Spinal cord (tissue), 10 donors: ENCODE data around the gene GALNT12. TPM values are rescaled to one million over a fixed set of nuclear protein-coding genes. Genes with fewer than 3 reads are reported as not detected.

Experiments used
- DNase-seq, 6 donors: peaks; one replicate each; pipeline versions ENCODE4 v3.0.0 to v3.0.0-alpha.2; 2013 to 2015; ENCODE audit warnings: low spot score in 6 of 6, low read depth in 4 of 6
- H3K27ac ChIP-seq: one replicate; pipeline ENCODE4 v1.5.1; 2013; ENCODE audit warnings: low read depth, low read length, control low read depth
- H3K27me3 ChIP-seq: one replicate; pipeline ENCODE4 v1.6.1; 2013; ENCODE audit warnings: low read length; ENCODE audit not compliant: control insufficient read depth, insufficient read depth
- H3K36me3 ChIP-seq: one replicate; pipeline ENCODE4 v1.6.1; 2013; ENCODE audit warnings: low read length; ENCODE audit not compliant: control insufficient read depth, insufficient read depth
- H3K4me1 ChIP-seq: one replicate; pipeline ENCODE4 v1.6.1; 2013; ENCODE audit warnings: low read length; ENCODE audit not compliant: control insufficient read depth, insufficient read depth
- H3K4me3 ChIP-seq: one replicate; pipeline ENCODE4 v1.5.1; 2013; ENCODE audit warnings: low read depth, low read length, control low read depth
- H3K9me3 ChIP-seq: one replicate; pipeline ENCODE4 v1.6.1; 2013; ENCODE audit warnings: low read length; ENCODE audit not compliant: control insufficient read depth, insufficient read depth
- WGBS: methylation state at CpG from one replicate; pipeline ENCODE4 v1.1.5; 2013; ENCODE audit warnings: missing lambda C conversion rate; ENCODE audit not compliant: insufficient coverage; 5-methylcytosine and 5-hydroxymethylcytosine counted together
- polyA plus RNA-seq, 2 donors: library from polyadenylated mRNA; unstranded; fragments of 120-200 nt; gene quantifications; one replicate each; pipeline ENCODE4 v1.2.1, GENCODE V29; 2013; ENCODE audit not compliant: insufficient read length in 2 of 2
- total RNA-seq, 2 donors: library from RNA; depleted of rRNA in 1 of 2; stranded (reverse); fragments of 120-200 nt in 1 of 2; fragments of >200 nt in 1 of 2; gene quantifications; one replicate each; pipeline versions ENCODE4 v1.2.3 to v1.2.4, GENCODE V29; 2013 to 2014
- donor health status: healthy.

Gene GALNT12
- total and polyA plus RNA-seq, 4 donors, result 2.6 to 7.6 (median 5.6) TPM

DNA sequence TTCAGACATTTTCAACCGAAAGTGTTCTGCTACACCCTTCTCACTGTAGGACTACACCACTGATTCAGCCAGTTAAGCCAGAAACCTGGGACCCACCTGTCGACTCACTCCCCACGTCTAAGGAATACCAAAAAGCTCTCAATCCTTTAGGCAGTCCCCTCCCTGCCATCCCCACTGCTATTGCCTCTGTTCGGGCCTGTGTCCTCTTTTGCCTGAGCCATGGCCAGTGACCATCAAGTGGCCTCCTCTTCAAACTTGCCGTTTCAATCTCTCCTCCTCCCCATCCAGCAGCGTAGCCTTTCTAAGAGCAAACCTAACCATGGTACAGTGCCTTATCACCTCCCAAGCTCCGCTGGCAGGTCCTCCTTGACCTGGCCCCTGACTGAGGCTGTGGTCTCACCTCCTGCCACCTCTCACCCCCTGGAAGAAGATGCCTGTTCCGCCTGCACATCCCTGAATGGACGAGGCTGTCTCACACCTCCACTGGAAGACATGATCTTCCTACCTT lies 64.1 kb downstream of the GALNT12 start:
- H3K4me3 ChIP-seq, result no peak overlapping the region
- H3K4me1 ChIP-seq, result peaks cover 11% of the 10 kb centered on the region
- H3K9me3 ChIP-seq, result no peaks in the 10 kb centered on the region
- no peaks in the 10 kb centered on the region for H3K36me3 ChIP-seq
- H3K27me3 ChIP-seq, result no peaks in the 10 kb centered on the region
- H3K27ac ChIP-seq, result no peak overlapping the region
- no peak for DNase-seq
- WGBS, result 76% methylated on average over 9 of the region's 9 CpGs

DNA sequence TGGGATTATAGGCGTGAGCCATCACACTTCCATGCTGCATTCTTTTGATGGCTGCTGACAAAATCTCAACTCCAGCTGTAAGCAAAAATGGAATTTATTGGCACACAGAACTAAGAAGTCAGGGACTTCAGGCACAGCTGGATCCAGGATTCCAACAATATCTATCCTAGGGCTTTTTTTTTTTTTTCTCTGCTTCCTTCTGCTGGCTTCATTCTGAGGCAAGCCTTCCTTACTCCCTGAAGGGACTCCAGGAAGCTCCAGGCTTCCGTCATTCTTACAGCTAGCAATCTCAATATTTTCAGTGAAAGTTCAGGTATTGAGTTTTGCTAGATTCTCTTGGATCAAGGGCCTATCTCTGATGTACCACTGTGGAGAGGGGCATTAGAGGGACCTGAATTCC lies 66.1 kb downstream of the GALNT12 start:
- Histone ChIP-seq H3K4me1 (peaks cover 6% of the 10 kb centered on the region), H3K9me3 (no peaks in the 10 kb centered on the region), H3K36me3 (no peaks in the 10 kb centered on the region), H3K4me3 (no peak overlapping the region), H3K27me3 (no peaks in the 10 kb centered on the region), H3K27ac (no peak overlapping the region)
- WGBS, result 94% methylated on average over 1 of the region's 2 CpGs
- no peak for DNase-seq

DNA sequence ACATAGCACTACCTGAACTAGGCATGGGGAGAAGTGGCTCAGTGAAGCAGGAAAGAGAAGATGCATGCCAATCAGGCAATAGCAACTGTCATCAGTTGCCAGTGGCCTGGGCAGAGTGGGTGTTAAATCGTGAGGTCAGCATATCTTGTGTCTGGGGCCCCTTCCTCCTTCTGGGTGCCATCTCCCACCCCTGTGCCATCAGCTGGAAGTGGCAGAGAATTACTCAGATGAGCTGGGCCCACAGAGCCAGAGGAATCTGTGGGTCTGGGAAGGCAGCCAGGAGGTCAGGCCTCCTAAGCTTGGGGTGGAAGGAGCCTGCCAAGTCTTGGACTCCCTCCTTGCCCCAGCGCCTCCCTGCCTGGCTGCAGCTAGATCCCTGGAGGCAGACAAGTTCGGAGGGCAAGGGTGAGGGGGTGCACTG lies 66.5 kb downstream of the GALNT12 start:
- peaks cover 6% of the 10 kb centered on the region for H3K4me1 ChIP-seq
- DNase-seq, result peak in 1 of 6 donors; percentile 54
- H3K27me3 ChIP-seq, result no peaks in the 10 kb centered on the region
- no peaks in the 10 kb centered on the region for H3K9me3 ChIP-seq
- no peak overlapping the region for H3K27ac ChIP-seq
- 88% methylated on average over 1 of the region's 3 CpGs for WGBS
- no peak overlapping the region for H3K4me3 ChIP-seq
- no peaks in the 10 kb centered on the region for H3K36me3 ChIP-seq

DNA sequence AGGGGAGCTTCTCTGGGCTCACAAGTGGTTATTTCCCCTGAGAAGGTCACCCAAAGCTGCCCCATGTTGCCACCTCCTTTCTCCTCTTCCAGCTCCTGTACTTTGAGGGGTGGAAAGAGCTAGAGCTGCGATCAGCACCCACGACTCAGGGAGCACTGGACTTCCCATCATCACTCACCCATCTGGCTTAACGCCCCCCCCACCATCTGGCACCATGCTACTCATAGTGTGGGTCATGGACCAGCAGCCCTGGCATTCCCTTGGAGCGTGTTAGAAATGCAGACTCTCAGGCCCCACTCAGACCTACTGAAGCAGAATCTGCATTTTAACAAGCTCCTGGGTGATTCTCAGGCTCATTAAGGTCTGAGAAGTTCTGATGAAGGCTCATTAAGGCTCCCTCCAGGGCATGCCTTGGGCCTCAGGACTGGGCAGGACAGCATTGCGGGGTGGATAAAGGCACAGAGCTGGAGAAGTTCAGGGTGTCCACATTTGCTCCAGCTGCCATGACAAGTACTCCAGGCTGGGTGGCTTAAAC lies 67.3 kb downstream of the GALNT12 start:
- Histone ChIP-seq H3K9me3 (no peaks in the 10 kb centered on the region), H3K4me3 (no peak overlapping the region), H3K27me3 (no peaks in the 10 kb centered on the region), H3K36me3 (no peaks in the 10 kb centered on the region), H3K4me1 (peaks cover 11% of the 10 kb centered on the region), H3K27ac (no peak overlapping the region)
- DNase-seq, result no peak
- whole genome bisulfite sequencing, result 67% methylated on average over 4 of the region's 5 CpGs

DNA sequence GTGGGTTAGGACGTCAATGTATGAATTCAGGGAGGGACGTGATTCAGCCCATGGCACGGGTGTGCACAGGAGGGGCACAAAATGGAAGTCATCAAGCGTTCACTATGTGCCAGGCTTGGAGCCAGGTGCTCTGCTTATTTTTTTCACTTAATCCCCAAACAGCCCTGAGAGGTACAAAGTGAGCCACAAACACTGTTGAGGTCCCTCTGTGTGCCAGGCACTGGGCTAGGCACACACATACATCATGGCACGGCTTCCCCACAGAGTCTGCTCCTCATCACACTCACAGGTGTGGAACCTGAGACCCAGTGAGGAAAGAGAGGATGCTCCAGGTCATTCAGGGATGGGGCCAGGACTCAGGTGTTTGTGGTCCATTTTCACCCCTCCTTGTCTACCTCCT lies 68.1 kb downstream of the GALNT12 start:
- Histone ChIP-seq H3K4me3 (no peak overlapping the region), H3K36me3 (no peaks in the 10 kb centered on the region), H3K27ac (no peak overlapping the region), H3K9me3 (no peaks in the 10 kb centered on the region), H3K27me3 (no peaks in the 10 kb centered on the region), H3K4me1 (peaks cover 16% of the 10 kb centered on the region)
- 71% methylated on average over 4 of the region's 5 CpGs for WGBS
- no peak for DNase-seq

DNA sequence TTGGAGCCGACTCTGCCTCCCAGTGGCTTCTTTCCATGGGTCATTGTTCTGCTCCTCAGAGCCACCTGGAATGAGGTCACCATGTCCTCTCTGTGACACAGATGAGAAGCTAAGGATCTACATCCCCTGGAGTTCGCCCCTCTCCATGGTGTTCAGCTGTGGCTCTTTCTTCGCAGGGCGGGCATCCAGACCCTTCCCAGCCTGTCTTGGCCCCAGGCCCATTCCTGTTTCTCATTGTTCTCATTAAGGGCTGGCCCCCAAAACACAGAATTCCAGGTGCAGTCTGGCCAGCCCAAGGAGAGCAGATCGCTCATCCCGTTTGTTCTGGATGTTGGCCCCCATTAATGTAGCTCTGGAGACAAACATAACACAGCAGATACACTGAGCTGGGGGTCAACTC lies 69.8 kb downstream of the GALNT12 start:
- DNase-seq, result no peak
- Histone ChIP-seq H3K4me1 (peaks cover 16% of the 10 kb centered on the region), H3K27ac (no peak overlapping the region), H3K9me3 (no peaks in the 10 kb centered on the region), H3K27me3 (no peaks in the 10 kb centered on the region), H3K4me3 (no peak overlapping the region), H3K36me3 (no peaks in the 10 kb centered on the region)
- 85% methylated on average over 6 of the region's 6 CpGs for WGBS

DNA sequence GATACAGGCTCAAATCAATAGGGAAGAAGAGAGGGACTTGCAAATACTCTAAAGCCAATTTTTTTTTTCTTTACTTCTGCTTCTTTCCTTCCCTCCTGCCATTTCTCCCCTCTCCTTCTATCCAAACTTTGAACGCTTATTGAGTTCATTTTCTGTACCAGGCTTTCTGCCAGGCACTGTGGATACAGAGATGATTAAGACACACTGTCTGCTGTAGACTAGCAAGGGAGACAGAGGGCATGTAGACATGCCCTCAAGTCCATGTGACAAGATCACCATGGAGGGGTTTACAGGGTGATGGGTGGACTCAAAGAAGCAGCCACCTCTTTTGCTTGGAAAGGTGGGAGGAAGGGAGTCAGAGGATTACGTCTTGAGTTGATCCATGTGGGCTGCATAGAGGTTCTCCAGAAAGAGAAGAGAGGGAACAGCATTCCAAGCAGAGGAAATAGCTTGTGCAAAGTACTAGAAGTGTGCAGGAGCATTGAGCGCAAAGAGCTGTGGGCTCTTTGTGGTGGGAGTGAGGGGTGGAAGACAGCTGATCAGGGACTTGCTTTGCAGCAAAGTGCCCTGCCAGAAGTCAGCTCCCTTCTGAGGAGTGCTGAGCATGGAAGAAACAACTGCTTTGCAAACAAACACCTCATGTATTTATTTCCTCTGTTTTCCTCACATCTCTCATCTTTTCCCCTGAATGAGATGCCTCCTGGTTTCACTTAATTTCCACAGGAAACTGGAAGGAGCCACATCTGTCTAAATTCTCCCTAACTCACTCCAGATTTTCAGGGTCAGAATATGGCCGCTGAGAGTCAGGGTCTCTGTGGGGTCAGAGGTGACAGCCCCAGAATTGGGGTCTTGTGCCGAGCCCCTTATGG lies 71.9 kb downstream of the GALNT12 start:
- H3K27ac ChIP-seq, result peak overlapping the region; percentile 35
- H3K36me3 ChIP-seq, result no peaks in the 10 kb centered on the region
- no peaks in the 10 kb centered on the region for H3K9me3 ChIP-seq
- H3K27me3 ChIP-seq, result no peaks in the 10 kb centered on the region
- peaks cover 11% of the 10 kb centered on the region for H3K4me1 ChIP-seq
- no peak for DNase-seq
- no peak overlapping the region for H3K4me3 ChIP-seq
- 75% methylated on average over 5 of the region's 5 CpGs for WGBS

DNA sequence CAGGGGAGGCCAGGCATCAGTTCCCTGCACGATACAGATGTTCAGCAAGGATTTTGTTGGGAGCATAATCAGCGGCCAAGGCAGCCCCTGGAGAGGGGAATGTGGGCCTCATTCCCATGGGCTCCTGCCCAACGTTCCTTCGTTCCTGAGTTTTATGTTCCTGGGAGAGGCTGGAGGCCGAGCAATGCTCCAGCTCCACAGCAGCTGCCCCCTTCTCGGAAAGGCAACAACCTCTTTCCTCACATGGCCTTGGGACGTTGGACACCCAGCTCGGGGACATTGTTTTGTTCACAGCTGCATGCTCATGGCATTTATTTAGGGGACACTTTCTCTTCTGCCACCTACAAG lies 72.5 kb downstream of the GALNT12 start:
- WGBS, result 74% methylated on average over 8 of the region's 8 CpGs
- Histone ChIP-seq H3K4me1 (peaks cover 10% of the 10 kb centered on the region), H3K9me3 (no peaks in the 10 kb centered on the region), H3K4me3 (no peak overlapping the region), H3K27me3 (no peaks in the 10 kb centered on the region), H3K27ac (peak overlapping the region; percentile 35), H3K36me3 (no peaks in the 10 kb centered on the region)
- no peak for DNase-seq

DNA sequence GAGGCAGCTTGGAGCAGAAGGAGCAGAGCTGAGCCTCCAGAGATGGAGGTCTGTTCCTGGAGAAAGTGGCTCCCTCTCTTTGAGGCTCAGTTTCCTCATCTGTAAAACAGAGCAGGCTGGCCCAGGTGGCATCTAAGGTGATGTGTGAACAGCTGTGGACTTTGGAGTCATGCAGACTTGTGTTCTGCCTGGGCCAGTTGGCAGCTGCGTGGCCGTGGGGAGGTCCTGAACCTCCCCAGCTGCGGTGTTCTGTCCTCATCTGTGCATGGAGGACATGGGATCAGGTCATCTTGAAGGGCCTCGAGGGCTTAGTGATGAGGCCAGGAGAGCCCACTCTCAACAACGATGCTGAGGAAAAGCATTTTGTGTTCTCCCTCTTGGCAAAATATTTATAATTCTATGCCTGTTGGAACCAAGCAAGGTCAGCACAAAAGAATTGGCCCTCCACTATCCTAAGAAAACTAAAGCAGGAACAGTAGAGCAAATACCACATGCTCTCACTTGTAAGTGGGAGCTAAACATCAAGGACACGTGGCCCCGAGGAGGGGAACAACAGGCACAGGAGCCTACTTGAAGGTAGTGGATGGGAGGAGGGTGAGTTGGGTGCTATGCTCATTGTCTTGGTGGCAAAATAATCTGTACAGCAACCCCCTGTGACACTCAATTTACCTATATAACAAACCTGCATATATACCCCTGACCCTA lies 73.0 kb downstream of the GALNT12 start:
- Histone ChIP-seq H3K27me3 (no peaks in the 10 kb centered on the region), H3K27ac (no peak overlapping the region)
- WGBS, result 95% methylated on average over 5 of the region's 7 CpGs

More for the DNA sequence above, 73.0 kb downstream of the GALNT12 start:
- Histone ChIP-seq H3K36me3 (no peaks in the 10 kb centered on the region), H3K4me1 (peaks cover 10% of the 10 kb centered on the region), H3K4me3 (no peak overlapping the region), H3K9me3 (no peaks in the 10 kb centered on the region)
- DNase-seq, result no peak
